Measurements from ENCODE around the gene SIRT6.
"Not testable (repeated sequence)": the region's sequence is repeated elsewhere in the genome, so short reads cannot be mapped to it uniquely, and the experiment has no call there.

SIRT6 gene

GRCh38 chr19:4173479-4174212, 8.7 kb downstream of the SIRT6 start:
- DNase-seq: no peak

- DNase-seq: peak; percentile 49
Observed at GRCh38 chr19:4172861-4173473, 9.4 kb downstream of the SIRT6 start.

GRCh38 chr19:4171676-4172075, 10.7 kb downstream of the SIRT6 start:
- no peak for DNase-seq

GRCh38 chr19:4164262-4164661, 18.1 kb downstream of the SIRT6 start:
- DNase-seq: no peak

GRCh38 chr19:4161415-4162077, 20.8 kb downstream of the SIRT6 start:
- no peak for DNase-seq

GRCh38 chr19:4157971-4158370, 24.4 kb downstream of the SIRT6 start:
- DNase-seq: not testable (repeated sequence)

GRCh38 chr19:4157164-4157563, 25.2 kb downstream of the SIRT6 start:
- DNase-seq: no peak

- DNase-seq: no peak
Observed at GRCh38 chr19:4154571-4155312, 27.6 kb downstream of the SIRT6 start.

GRCh38 chr19:4152241-4152998, 29.9 kb downstream of the SIRT6 start:
- no peak for DNase-seq

GRCh38 chr19:4151623-4152022, 30.7 kb downstream of the SIRT6 start:
- DNase-seq: no peak

- no peak for DNase-seq
Observed at GRCh38 chr19:4149518-4150288, 32.7 kb downstream of the SIRT6 start.

GRCh38 chr19:4144666-4145249, 37.6 kb downstream of the SIRT6 start:
- DNase-seq: peak; percentile 53

GRCh38 chr19:4142916-4143315, 39.4 kb downstream of the SIRT6 start:
- DNase-seq: not testable (repeated sequence)

- DNase-seq: peak; percentile 83
Observed at GRCh38 chr19:4140237-4140711, 42.1 kb downstream of the SIRT6 start.

GRCh38 chr19:4139614-4140236, 42.6 kb downstream of the SIRT6 start:
- peak; percentile 85 for DNase-seq

- no peak for DNase-seq
Observed at GRCh38 chr19:4138445-4138844, 43.9 kb downstream of the SIRT6 start.

- no peak for DNase-seq
Observed at GRCh38 chr19:4136680-4137088, 45.7 kb downstream of the SIRT6 start.

GRCh38 chr19:4135386-4135785, 47.0 kb downstream of the SIRT6 start:
- DNase-seq: not testable (repeated sequence)

- DNase-seq: no peak
Observed at GRCh38 chr19:4134351-4134750, 48.0 kb downstream of the SIRT6 start.

GRCh38 chr19:4130744-4131438, 51.5 kb downstream of the SIRT6 start:
- peak; percentile 100 for DNase-seq
